Keratinocyte (primary cell): ENCODE data around the gene SMG6. TPM values are rescaled to one million over a fixed set of nuclear protein-coding genes. Genes with fewer than 3 reads are reported as not detected.

Experiments
- DNase-seq: peaks from one replicate; pipeline ENCODE4 v3.0.0-alpha.2; 2011; ENCODE audit warnings: low read depth, missing footprints, low spot score
- FAIRE-seq: peaks from 2 replicates; lab custom pipeline; 2011; peaks lifted over from hg19 to GRCh38; lab: Jason Lieb, UNC
- H2AFZ ChIP-seq: 2 replicates; pipeline ENCODE4 v1.6.0; 2012; ENCODE audit warnings: low read length, control low read depth, inconsistent platforms; ENCODE audit not compliant: control insufficient read depth
- H3K27ac ChIP-seq: 2 replicates; pipeline ENCODE4 v1.5.1; 2011; ENCODE audit warnings: low read length; ENCODE audit not compliant: control insufficient read depth, insufficient read depth
- H3K27me3 ChIP-seq: 3 replicates; pipeline ENCODE4 v1.6.0; 2011; ENCODE audit warnings: low read length; ENCODE audit not compliant: control insufficient read depth, insufficient read depth; ENCODE audit errors: extremely low read depth
- H3K36me3 ChIP-seq, 2 experiments: 2 replicates in 1 of 2; 3 replicates in 1 of 2; pipeline ENCODE4 v1.5.1; 2011; ENCODE audit warnings: low read length in 2 of 2, mild to moderate bottlenecking in 1 of 2; ENCODE audit not compliant: control insufficient read depth in 2 of 2, insufficient read depth in 2 of 2; ENCODE audit errors: extremely low read depth in 1 of 2
- H3K4me1 ChIP-seq: 3 replicates; pipeline ENCODE4 v1.5.1; 2011; ENCODE audit warnings: low read length; ENCODE audit not compliant: control insufficient read depth, insufficient read depth; ENCODE audit errors: extremely low read depth
- H3K4me2 ChIP-seq: 3 replicates; pipeline ENCODE4 v1.6.0; 2011; ENCODE audit warnings: low read depth, low read length; ENCODE audit not compliant: control insufficient read depth, insufficient read depth; ENCODE audit errors: extremely low read depth
- H3K4me3 ChIP-seq, 3 experiments: fragments of 200-600 bp in 1 of 3; sonication (generic) in 1 of 3; 2 replicates in 2 of 3; 3 replicates in 1 of 3; pipeline ENCODE4 v1.5.1; 2011 to 2016; ENCODE audit warnings: low read length in 3 of 3, mild to moderate bottlenecking in 3 of 3, control low read depth in 2 of 3, inconsistent platforms in 1 of 3, low read depth in 1 of 3, mixed read lengths in 1 of 3, mixed run types in 1 of 3, moderate library complexity in 1 of 3; ENCODE audit not compliant: control insufficient read depth in 2 of 3, insufficient read depth in 2 of 3; ENCODE audit errors: extremely low read depth in 1 of 3
- H3K79me2 ChIP-seq: 2 replicates; pipeline ENCODE4 v1.6.0; 2012; ENCODE audit warnings: low read length; ENCODE audit not compliant: control insufficient read depth, insufficient read depth
- H3K9ac ChIP-seq: 3 replicates; pipeline ENCODE4 v1.6.0; 2011; ENCODE audit warnings: low read length; ENCODE audit not compliant: control insufficient read depth, insufficient read depth; ENCODE audit errors: extremely low read depth
- H3K9me1 ChIP-seq: 3 replicates; pipeline ENCODE4 v1.6.0; 2011; ENCODE audit warnings: low read length; ENCODE audit not compliant: control insufficient read depth, insufficient read depth; ENCODE audit errors: extremely low read depth
- H3K9me3 ChIP-seq: 2 replicates; pipeline ENCODE4 v1.5.1; 2012; ENCODE audit warnings: low read depth, low read length; ENCODE audit not compliant: control insufficient read depth
- H4K20me1 ChIP-seq: 3 replicates; pipeline ENCODE4 v1.6.0; 2011; ENCODE audit warnings: low read length; ENCODE audit not compliant: control insufficient read depth, insufficient read depth; ENCODE audit errors: extremely low read depth
- CTCF ChIP-seq, 3 experiments: IDR thresholded peaks in 1 of 3; conservative IDR thresholded peaks in 1 of 3; optimal IDR thresholded peaks in 1 of 3; 2 replicates in 2 of 3; 3 replicates in 1 of 3; pipeline versions ENCODE3 to v1.5.1; 2011; ENCODE audit warnings: low read length in 3 of 3, mild to moderate bottlenecking in 3 of 3, moderate library complexity in 2 of 3, control low read depth in 1 of 3, inconsistent platforms in 1 of 3; ENCODE audit not compliant: insufficient read depth in 2 of 3; ENCODE audit errors: extremely low read depth in 1 of 3
- EZH2 ChIP-seq: IDR thresholded peaks from one replicate; pipeline ENCODE4 v1.6.1; 2012; ENCODE audit warnings: inconsistent platforms, mild to moderate bottlenecking, low read length, moderate library complexity
- dilution Hi-C: fragments of 300-500 bp; cut with MboI; formaldehyde crosslinking; loops from one replicate; pipeline ENCODE4 v1.7.0; 2020; ENCODE audit warnings: low sequenced_read_pairs; ENCODE audit not compliant: extremely low pct_ligation_motif_present
- polyA plus RNA-seq, 5 experiments: library from polyadenylated mRNA; depleted of rRNA in 3 of 5; stranded (reverse) in 3 of 5; stranded (forward) in 1 of 5; unstranded in 1 of 5; fragments of >200 nt; gene quantifications; 1 replicate in 1 of 5; 2 replicates in 3 of 5; 3 replicates in 1 of 5; pipeline versions ENCODE4 v1.2.1 to v1.2.3, GENCODE V29; 2011 to 2012; ENCODE audit warnings: missing spikeins in 2 of 5, low read depth in 1 of 5, low replicate concordance in 1 of 5

SMG6 gene
- polyA plus RNA-seq, 1 donor (not counting 4 experiments of a cell fraction or from before 2014, with no cell fraction given): 3.6 TPM

GRCh38 chr17:2195729-2196128, 107.9 kb downstream of the SMG6 start:
- DNase-seq (no peak), FAIRE-seq (no peak)
- dilution Hi-C loops: no loop called here

DNA sequence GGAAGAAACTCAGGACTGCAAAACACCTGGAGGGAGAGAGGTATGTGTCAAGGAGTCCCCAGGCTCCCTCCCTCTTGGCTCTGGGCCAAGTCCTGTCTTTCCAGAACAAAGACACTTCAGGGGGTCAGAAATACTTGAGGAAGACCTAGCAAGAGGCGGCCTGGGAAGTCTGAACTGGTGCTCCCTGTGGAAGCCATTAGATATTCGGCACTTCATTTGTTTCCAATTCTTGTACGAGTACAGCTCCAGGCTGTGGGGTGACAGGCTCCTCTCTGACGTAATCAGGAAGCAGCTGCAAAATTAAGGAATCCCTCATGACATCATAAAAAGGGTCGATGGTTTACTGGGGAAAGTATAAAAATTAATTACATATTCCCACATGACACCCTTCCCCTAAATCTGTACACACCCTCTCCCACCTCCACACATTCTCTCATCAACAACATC, 108.7 kb downstream of the SMG6 start:
- Histone ChIP-seq H3K9me1 (no peaks in the 10 kb centered on the region), H2AFZ (no peak overlapping the region), H3K9me3 (no peaks in the 10 kb centered on the region), H3K9ac (no peak overlapping the region), H3K4me1 (peaks cover 31% of the 10 kb centered on the region), H3K4me3 (no peak overlapping the region), H4K20me1 (no peaks in the 10 kb centered on the region), H3K36me3 (no peaks in the 10 kb centered on the region), H3K27ac (no peak overlapping the region), H3K4me2 (no peak overlapping the region), H3K79me2 (no peaks in the 10 kb centered on the region), H3K27me3 (no peaks in the 10 kb centered on the region)
- FAIRE-seq (no peak), DNase-seq (no peak)
- dilution Hi-C loops: no loop called here
- no peak for TF ChIP-seq CTCF (optimal IDR thresholded peaks at IDR 0.05 in 1 of 3, IDR thresholded peaks at IDR 0.05 in 1 of 3, conservative IDR thresholded peaks at IDR 0.05 in 1 of 3; ENCODE audit: extremely low read depth in 1 of 3, insufficient read depth in 2 of 3, low read length in 3 of 3)
- TF ChIP-seq EZH2: no peak

More at GRCh38 chr17:2195729-2196128, 107.9 kb downstream of the SMG6 start:
- no peak overlapping the region for H3K9ac ChIP-seq
- no peaks in the 10 kb centered on the region for H3K9me1 ChIP-seq
- peaks cover 24% of the 10 kb centered on the region for H3K4me1 ChIP-seq
- H3K4me3 ChIP-seq: no peak overlapping the region
- no peaks in the 10 kb centered on the region for H3K79me2 ChIP-seq
- TF ChIP-seq EZH2 (no peak), CTCF (optimal IDR thresholded peaks at IDR 0.05 in 1 of 3, IDR thresholded peaks at IDR 0.05 in 1 of 3, conservative IDR thresholded peaks at IDR 0.05 in 1 of 3; ENCODE audit: extremely low read depth in 1 of 3, insufficient read depth in 2 of 3, low read length in 3 of 3) (no peak)
- no peak overlapping the region for H2AFZ ChIP-seq
- no peaks in the 10 kb centered on the region for H3K27me3 ChIP-seq
- H3K9me3 ChIP-seq: no peaks in the 10 kb centered on the region
- H4K20me1 ChIP-seq: no peaks in the 10 kb centered on the region
- no peaks in the 10 kb centered on the region for H3K36me3 ChIP-seq
- no peak overlapping the region for H3K4me2 ChIP-seq
- H3K27ac ChIP-seq: no peak overlapping the region
